NCI-H82 treated with DMSO at 0.1 percent for 48 hours (cell line): ENCODE results near the gene STEAP2.
A peak's percentile ranks its signal among the peaks of the same experiment; 100 is the strongest.
"Not testable (repeated sequence)": the region's sequence is repeated elsewhere in the genome, so short reads cannot be mapped to it uniquely, and the experiment has no call there.

ENCODE experiments used
- DNase-seq: peaks from one replicate; lab custom pipeline; 2025; ENCODE audit not compliant: unreplicated experiment; lab: John Stamatoyannopoulos, UW

The STEAP2 gene

DNA sequence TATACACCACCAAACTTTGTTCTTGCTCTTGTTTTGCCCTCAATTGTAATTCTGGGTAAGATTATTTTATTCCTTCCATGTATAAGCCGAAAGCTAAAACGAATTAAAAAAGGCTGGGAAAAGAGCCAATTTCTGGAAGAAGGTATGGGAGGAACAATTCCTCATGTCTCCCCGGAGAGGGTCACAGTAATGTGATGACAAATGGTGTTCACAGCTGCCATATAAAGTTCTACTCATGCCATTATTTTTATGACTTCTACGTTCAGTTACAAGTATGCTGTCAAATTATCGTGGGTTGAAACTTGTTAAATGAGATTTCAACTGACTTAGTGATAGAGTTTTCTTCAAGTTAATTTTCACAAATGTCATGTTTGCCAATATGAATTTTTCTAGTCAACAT, 20.9 kb downstream of the STEAP2 start:
- DNase-seq, result no peak

DNA sequence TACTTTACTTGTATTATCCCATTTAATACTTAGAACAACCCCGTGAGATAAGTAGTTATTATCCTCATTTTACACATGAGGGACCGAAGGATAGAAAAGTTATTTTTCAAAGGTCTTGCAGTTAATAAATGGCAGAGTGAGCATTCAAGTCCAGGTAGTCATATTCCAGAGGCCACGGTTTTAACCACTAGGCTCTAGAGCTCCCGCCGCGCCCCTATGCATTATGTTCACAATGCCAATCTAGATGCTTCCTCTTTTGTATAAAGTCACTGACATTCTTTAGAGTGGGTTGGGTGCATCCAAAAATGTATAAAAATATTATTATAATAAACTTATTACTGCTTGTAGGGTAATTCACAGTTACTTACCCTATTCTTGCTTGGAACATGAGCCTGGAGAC, 22.0 kb downstream of the STEAP2 start:
- DNase-seq, result no peak

DNA sequence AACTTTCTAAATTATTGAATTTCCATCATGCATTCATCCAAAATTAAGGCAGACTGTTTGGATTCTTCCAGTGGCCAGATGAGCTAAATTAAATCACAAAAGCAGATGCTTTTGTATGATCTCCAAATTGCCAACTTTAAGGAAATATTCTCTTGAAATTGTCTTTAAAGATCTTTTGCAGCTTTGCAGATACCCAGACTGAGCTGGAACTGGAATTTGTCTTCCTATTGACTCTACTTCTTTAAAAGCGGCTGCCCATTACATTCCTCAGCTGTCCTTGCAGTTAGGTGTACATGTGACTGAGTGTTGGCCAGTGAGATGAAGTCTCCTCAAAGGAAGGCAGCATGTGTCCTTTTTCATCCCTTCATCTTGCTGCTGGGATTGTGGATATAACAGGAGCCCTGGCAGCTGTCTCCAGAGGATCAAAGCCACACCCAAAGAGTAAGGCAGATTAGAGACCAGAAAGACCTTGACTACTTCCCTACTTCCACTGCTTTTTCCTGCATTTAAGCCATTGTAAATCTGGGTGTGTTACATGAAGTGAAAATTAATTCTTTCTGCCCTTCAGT, 25.3 kb downstream of the STEAP2 start:
- peak; percentile 74 for DNase-seq

DNA sequence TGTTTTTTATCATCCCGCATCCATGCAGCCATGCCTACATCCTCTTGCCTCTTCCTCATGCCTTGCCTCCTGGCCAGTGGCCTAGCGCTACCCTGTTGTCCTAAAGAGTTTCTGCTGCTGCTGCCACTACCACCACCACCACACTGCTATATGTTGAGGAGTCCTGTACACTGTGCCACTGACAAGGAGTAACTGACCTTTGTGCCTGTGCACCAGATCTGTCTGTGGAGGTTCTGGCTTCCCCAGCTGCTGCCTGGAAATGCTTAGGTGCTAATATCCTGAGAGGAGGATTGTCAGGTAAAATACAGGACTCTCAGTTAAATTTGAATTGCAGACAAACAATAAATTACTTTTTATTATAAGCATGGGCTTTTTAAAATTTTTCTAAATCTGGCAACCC, 26.5 kb downstream of the STEAP2 start:
- DNase-seq, result no peak

DNA sequence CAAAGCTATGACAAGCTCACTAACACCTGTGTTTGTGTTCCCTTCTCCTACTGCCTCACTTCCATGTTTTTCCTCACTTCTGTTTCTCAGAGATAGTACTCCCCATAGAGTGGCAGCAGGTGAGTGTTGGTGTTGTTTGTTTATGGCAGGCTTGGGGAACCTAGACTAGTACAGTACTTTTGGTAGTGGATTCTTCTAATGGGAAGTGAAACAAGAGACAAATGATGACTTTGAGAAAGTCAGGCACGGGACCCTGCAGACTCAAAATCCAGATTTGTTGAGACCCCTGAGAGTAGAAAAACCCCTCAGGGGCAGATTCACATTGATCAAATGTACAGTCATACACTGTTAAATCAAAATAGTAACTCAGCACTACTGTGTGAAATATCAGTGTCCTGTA, 27.0 kb downstream of the STEAP2 start:
- DNase-seq, result no peak

DNA sequence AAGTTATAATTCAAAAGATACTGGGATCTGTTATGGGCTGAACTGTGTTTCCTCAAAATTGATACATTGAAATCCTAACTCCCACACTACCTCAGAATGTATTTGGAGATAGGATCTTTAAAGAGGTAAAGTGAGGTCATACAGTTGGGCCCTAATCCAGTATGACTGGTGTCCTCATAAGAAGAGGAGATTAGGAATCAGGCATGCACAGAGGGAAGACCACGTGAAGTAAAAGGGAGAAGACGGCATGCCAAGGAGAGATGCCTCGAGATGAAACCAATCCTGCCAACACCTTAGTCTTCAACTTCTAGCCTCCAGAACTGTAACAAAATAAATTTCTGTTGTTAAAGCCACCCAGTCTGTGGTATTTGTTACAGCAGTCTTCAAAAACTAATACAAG, 27.5 kb downstream of the STEAP2 start:
- peak; percentile 18 for DNase-seq

DNA sequence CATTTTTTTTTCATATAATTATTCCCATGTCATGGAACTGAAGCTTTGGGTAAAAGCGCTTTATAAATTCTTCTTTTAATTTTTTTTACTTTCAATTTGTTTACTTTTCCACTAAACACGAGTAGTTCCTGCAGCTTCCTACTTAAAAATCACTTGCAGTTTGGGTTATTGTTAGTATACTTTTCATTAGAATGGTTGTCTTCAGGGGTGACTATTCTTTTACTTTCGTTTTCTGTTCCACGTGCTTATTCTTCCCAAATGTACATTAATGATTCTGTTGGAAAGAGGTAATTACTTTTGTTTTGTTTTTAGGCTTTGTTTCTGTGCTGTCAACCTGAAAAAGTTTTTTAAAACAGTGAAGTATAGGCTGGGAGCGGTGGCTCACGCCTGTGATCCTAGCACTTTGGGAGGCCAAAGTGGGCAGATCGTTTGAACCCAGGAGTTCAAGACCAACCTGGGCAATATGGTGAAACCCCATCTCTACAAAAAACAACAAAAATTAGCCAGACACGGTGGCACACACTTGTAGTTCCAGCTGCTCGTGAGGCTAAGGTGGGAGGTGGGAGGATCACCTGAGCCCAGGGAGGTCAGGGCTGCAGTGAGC, 28.2 kb downstream of the STEAP2 start:
- no peak for DNase-seq

DNA sequence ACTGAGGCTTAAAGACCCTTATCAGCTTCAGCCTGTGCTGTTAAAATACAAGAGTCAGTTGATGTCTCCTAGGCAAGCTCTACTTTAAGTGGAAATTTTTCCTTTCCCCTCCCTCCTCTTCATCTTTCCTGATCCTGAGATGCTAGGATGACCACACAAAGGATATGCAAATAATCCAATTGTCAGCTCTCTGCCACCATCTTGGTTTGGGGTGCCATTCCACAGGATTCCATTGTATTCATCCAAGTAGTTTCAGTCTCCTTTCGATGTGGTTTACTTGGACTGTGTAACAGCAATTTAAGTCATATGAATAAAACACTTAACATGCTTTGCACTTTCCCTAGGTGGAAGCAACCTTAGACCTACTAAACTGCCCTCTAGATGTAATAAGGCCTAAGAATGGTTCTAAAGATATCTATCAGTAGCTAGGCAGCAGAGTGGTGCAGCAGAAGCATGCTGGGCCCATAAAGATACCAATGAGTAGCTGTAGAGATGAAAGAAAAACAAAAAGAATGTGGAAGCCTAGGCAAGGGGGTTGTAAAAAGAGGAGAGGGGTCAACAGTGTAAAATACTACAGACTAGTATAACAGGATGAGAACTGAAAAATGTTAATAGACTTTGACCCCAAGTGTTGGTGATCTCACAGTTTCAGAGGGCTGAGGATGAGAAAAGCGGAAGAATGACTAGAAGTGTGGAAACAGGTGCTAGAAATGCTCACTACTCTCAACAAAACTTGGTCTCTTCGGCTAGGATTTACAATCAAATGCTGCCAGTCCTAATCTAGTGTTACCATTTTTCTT, 31.0 kb downstream of the STEAP2 start:
- DNase-seq, result no peak

DNA sequence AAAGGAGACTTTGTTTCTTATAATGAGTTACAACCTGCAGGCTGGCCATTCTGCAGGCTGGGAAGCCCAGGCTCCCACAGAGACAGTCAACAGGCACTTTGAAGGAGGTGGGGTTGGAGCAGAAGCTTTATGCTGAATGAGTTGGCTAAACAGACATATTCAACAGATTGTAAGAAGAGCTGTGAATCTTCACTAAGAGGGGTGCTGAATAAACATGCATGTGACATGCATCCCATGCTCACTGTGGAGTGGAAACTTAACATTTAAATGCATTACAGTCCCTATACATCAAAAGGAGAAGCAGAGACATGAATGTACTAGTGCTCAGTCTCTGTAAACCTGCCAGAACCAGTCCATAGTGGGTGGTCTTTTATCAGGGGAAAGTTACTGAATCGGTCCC, 32.0 kb downstream of the STEAP2 start:
- DNase-seq, result no peak

DNA sequence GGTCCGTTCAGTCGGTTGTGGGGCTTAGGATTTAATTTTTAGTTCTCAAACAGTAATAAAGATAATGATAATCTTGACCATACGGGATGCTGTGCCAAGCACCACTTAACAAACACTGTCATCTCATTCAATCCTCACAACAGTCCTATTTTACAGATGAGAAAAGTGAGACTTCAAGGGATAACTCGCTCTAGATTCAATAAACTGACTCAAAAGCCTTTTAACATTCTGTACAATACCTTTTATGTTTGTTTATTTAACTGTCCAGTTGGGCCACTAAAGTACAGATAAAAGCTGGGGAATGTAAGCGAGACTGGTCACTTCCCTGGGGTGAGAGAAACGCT, 33.0 kb downstream of the STEAP2 start:
- no peak for DNase-seq

DNA sequence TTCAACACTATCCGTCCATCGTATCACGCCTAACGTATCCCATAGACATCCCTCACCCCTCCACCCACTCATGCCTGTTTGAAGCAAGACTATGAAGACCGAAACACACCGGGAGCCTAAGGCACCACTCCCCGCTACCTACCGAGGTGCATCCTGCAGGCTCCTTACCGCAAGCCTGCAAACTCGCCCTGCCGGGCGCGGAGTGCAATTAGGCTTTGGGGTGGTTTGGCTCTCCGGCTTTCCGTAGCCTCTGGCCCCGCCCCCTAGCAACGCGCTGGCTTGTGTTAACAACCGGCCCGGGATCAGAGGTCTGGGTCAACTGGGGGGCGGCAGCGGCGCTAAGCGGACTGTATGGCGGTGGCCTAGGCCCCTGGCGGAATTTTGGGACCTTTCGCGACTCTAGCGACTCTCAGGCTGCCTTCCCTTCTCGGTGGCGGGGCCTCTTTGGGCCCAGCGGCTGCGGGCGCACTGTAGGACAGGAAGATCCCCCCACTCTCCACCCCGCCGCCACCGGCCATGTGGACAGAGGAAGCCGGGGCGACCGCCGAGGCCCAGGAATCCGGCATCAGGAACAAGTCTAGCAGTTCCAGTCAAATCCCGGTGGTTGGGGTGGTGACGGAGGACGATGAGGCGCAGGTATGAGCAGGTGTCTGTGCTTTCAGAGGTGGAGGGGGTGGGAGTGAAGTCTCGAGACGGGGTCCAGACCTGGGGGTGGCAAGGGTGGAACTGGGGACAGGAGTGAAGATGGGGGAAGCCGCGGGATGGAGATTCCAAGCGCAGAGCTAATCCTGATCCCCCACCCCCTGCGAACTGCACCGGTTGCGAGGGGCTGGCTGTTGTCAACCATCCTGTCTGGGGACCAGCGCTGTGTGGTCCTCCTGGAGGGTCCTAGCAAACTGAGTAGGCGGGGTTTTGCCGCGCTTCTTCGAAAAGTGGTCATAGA, 33.6 kb downstream of the STEAP2 start, which contains the start of gene CFAP69:
Gene CFAP69, plus strand, starts transcription at position 266 of the 943 bp plus-strand sequence. Its CDS starts 251 bp downstream, at position 517.
- peak; percentile 51 for DNase-seq

DNA sequence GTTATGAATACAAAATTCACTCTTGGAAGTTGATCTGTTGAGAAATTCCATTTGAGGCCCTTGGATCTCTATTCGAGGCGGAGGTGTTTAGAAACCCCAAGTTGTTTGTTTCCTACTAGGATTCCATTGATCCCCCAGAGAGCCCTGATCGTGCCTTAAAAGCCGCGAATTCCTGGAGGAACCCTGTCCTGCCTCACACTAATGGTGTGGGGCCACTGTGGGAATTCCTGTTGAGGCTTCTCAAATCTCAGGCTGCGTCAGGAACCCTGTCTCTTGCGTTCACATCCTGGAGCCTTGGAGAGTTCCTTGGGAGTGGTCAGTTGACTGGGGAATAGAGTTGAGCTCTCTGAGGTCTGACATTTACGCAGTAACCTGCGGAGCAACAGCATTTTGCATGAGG, 34.6 kb downstream of the STEAP2 start:
- no peak for DNase-seq

DNA sequence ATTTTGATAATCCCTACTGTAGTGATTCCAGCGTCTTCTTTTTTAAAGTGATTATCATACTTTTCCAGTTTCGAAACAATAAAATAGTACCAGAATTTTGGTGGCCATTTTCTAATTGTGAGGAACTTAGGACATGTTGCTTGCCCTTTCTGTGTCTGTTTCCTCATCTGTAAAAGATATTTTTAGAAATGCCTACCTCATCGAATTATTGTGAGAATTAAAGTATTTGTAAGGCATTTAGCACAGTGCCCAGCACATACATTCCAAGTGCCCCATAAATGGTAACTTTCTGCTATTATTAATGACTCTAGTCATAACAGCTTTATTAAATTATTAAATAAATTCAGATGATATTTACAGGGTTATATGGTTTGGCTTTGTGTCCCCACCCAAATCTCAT, 37.2 kb downstream of the STEAP2 start:
- DNase-seq, result no peak

DNA sequence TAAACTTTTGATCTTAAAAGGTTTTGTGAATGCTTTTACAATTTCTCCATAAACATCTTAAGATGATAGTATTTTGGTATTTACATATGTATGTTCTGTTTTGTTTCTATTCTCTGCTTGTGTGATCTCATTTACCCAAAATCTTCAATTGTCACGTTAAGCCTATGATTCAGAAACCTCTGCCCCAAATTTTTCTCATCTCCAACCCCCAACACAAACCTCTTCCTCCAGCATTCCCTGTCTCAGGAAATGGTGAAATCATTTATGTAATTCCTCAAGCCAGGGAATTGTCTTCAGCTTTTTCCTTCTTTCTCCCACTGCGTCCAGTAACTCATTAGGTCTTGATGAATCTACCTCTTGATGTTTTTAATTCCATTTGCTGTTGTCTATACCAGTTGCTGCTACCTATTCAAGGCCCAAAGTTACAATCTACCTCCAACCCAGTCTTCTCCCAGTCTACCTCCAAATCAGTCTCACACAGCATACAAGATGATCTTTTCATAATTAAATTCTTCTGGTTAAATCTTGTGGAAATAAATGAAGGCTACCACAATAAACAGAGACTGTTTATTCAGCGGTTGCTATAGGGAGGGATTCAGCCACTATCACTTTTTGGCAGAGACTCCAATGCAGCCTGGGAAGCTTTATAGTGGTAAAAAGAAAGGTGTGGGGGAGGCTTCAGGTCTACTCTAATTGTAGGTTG, 39.2 kb downstream of the STEAP2 start:
- no peak for DNase-seq

DNA sequence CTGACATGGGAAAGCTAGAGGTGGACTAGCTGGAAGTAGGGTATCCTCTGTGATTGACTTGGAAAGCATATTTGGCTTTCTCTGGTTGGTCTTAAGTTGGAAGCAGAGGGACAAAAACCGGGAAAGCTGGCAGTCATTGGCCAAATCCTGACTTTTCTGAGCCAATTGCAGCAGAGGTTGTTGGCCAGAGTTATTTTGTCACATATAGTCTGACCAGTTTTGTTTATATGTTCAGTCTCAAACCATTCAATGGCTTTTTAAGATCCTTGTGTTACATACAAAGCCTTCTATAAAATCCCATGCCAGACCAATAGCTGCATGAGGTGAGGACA, 39.7 kb downstream of the STEAP2 start:
- no peak for DNase-seq

DNA sequence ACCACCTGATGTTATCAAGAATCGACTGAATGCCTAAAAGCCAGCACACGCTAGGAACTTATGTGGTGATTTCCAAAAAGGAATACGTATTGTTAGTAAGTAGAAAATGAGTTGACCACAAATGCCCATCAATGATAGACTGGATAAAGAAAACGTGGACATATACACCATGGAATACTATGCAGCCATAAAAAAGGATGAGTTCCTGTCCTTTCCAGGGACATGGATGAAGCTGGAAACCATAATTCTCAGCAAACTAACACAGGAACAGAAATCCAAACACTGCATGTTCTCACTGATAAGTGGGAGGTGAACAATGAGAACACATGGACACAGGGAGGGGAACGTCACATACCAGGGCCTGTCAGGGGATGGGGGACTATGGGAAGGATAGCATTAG, 44.5 kb downstream of the STEAP2 start:
- not testable (repeated sequence) for DNase-seq

DNA sequence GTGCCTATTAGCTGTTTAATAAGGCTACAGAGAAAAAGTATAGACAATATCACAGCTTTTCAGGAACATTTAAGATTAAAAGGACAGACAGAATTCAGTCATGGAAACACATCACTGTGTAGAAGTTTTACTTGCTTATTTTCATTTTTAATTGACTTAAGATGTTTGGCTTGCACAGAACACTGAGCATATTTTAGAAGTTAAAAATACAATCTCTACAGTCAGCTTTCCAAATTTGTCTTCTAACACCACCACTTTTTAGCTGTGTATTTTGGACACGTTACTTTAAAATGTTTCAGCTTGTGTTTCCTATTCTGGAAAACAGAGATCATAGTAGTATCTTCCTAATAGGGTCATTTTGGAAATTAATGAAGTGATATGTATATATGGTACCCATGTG, 45.2 kb downstream of the STEAP2 start:
- no peak for DNase-seq

DNA sequence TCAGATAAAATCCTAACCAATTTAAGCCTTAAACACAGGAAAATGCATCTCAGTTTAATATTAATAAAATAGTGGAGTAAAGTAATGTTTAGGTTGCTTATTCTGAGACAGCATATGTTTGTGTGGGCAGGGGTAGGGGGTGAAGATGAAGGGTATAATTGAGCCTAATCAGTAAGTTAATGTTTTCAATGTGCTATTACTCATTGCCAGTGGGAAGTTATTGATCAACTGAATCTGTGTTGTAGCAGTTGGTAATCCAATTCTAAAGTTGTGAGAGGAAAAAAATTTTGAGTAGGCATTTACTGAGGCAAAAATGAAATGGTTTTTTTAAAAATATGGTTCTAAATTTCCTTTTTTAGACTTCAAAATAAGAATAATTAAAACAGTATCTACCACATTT, 49.9 kb downstream of the STEAP2 start:
- no peak for DNase-seq

DNA sequence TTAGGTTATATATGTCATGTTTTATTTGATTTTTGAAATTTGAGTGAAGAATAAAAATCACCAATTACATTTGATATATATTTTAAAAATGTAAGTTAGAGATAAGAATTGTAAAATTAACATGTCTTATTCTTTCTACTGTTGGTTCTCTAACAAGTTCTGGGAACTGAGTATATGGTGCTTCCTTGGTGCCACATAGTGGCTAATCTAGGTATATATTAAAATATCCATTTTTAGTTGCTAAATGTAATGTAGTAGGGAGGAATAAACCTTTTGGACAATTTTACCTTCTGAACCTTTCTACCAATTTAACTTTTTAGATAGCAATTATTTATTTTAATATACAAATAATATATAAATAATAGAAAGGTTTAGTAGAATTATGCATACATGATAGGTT, 50.9 kb downstream of the STEAP2 start:
- DNase-seq, result peak; percentile 12

DNA sequence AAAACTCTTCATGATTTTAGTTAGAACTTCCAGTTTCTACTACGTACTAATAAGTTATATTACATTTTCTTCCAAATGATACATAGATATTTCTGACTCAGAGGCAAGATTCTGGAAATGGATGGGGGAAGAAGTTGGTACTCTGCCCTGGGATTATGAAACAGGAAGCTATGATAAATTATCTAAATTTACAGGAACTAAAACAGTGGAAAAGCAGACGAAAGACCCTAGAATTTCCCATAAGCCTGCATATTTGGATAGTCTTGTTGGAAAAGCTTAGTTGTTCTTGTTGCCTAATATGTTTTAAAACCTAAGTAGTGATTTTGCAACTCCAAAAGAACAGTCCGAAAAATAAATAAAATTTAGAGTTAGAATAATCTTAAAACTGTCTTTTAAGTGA, 55.3 kb downstream of the STEAP2 start:
- DNase-seq, result no peak

DNA sequence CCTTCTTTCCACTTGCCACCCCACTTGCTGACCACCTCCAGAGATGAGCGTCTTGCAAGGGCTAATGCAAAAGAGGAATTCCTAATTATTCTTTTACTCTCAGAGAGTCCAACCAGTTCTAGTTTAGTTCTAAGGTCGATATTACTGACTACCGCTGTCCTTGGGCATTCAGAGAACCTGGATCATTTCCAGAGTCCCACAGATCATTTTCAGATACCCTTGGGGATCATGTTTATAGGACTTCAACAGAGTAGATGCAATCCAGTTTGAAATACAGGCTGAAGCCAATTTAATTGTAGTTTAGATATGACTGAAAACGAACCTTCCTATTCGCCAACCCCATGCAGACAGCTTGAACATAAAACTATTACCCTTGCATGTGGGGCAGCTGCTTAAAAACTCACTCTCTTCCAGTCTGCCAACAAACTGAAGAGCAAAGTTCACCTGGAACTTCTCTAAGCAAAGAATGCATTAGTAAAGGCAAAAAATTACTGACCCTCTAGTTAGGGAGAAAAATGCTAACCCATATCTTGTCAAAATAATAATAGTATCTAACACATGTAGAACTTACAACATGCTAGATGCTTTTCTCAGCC, 55.8 kb downstream of the STEAP2 start:
- no peak for DNase-seq
